Measurements from ENCODE around the gene DENND1A. TPM values are rescaled to one million over a fixed set of nuclear protein-coding genes. Genes with fewer than 3 reads are reported as not detected.
"Not testable (repeated sequence)": the region's sequence is repeated elsewhere in the genome, so short reads cannot be mapped to it uniquely, and the experiment has no call there.

The DENND1A gene
- total RNA-seq, 2 experiments from 2014 or later, result 12.8 to 14.8 TPM

GRCh38 chr9:123940721-123941523 is 11.0 kb upstream of the DENND1A start:
- no peak overlapping the region for H3K4me3 Mint-ChIP-seq
- H3K27me3 Mint-ChIP-seq, result peaks cover 9% of the 10 kb centered on the region
- ChIA-PET CTCF (no interaction called here), POLR2A (no interaction called here)
- H3K9me3 Mint-ChIP-seq, result no peaks in the 10 kb centered on the region
- H3K36me3 Mint-ChIP-seq (ENCODE audit: low read depth), result no peaks in the 10 kb centered on the region
- H3K4me1 Mint-ChIP-seq, result no peaks in the 10 kb centered on the region
- DNase-seq, result no peak
- H3K27ac Mint-ChIP-seq, result no peak overlapping the region

- ChIA-PET POLR2A (no interaction called here), CTCF (no interaction called here)
- no peak for DNase-seq
- Mint-ChIP-seq H3K27me3 (peaks cover 22% of the 10 kb centered on the region), H3K36me3 (ENCODE audit: low read depth) (no peaks in the 10 kb centered on the region), H3K4me1 (no peaks in the 10 kb centered on the region), H3K9me3 (no peaks in the 10 kb centered on the region), H3K27ac (no peak overlapping the region), H3K4me3 (no peak overlapping the region)
Measured at GRCh38 chr9:123938401-123938800, 8.5 kb upstream of the DENND1A start.

- DNase-seq; H3K4me1 Mint-ChIP-seq; H3K4me3 Mint-ChIP-seq; H3K9me3 Mint-ChIP-seq; H3K36me3 Mint-ChIP-seq (ENCODE audit: low read depth); H3K27ac Mint-ChIP-seq; POLR2A ChIA-PET: not testable (repeated sequence)
- CTCF ChIA-PET, result interaction anchor here (0.6 kb wide), 1 partner anchor 176 kb away, joined by 4 read pairs; no protein-coding TSS in a partner anchor
- peaks cover 26% of the 10 kb centered on the region for H3K27me3 Mint-ChIP-seq
Measured at GRCh38 chr9:123936575-123936974, 6.6 kb upstream of the DENND1A start.

GRCh38 chr9:123933440-123934212 is 3.7 kb upstream of the DENND1A start:
- Mint-ChIP-seq H3K4me3 (no peak overlapping the region), H3K4me1 (peaks cover 13% of the 10 kb centered on the region), H3K27me3 (peaks cover 27% of the 10 kb centered on the region), H3K9me3 (no peaks in the 10 kb centered on the region), H3K27ac (no peak overlapping the region), H3K36me3 (ENCODE audit: low read depth) (peaks cover 6% of the 10 kb centered on the region)
- ChIA-PET POLR2A (no interaction called here), CTCF (no interaction called here)
- DNase-seq, result no peak

- ChIA-PET CTCF (no interaction called here), POLR2A (no interaction called here)
- H3K27ac Mint-ChIP-seq, result peak overlapping the region; percentile 38
- peaks cover 6% of the 10 kb centered on the region for H3K36me3 Mint-ChIP-seq (ENCODE audit: low read depth)
- peaks cover 34% of the 10 kb centered on the region for H3K4me1 Mint-ChIP-seq
- no peaks in the 10 kb centered on the region for H3K9me3 Mint-ChIP-seq
- peak overlapping the region; percentile 74 for H3K4me3 Mint-ChIP-seq
- H3K27me3 Mint-ChIP-seq, result peaks cover 7% of the 10 kb centered on the region
- no peak for DNase-seq
Measured at GRCh38 chr9:123929177-123929869, 603 bp downstream of the DENND1A start.

- Mint-ChIP-seq H3K27ac (peak overlapping the region; percentile 38), H3K27me3 (peaks cover 7% of the 10 kb centered on the region), H3K4me1 (peaks cover 34% of the 10 kb centered on the region), H3K9me3 (no peaks in the 10 kb centered on the region), H3K4me3 (peak overlapping the region; percentile 74), H3K36me3 (ENCODE audit: low read depth) (peaks cover 6% of the 10 kb centered on the region)
- ChIA-PET CTCF (no interaction called here), POLR2A (no interaction called here)
- DNase-seq, result no peak
Measured at GRCh38 chr9:123928533-123929176, 1.3 kb downstream of the DENND1A start.

- peaks cover 34% of the 10 kb centered on the region for H3K4me1 Mint-ChIP-seq
- peaks cover 3% of the 10 kb centered on the region for H3K27me3 Mint-ChIP-seq
- ChIA-PET POLR2A (no interaction called here), CTCF (interaction anchor here (0.6 kb wide), 1 partner anchor 527 kb away, joined by 3 read pairs; no protein-coding TSS in a partner anchor)
- no peak overlapping the region for H3K27ac Mint-ChIP-seq
- H3K36me3 Mint-ChIP-seq (ENCODE audit: low read depth), result peaks cover 6% of the 10 kb centered on the region
- no peak for DNase-seq
- no peaks in the 10 kb centered on the region for H3K9me3 Mint-ChIP-seq
- H3K4me3 Mint-ChIP-seq, result peak overlapping the region; percentile 74
Measured at GRCh38 chr9:123927625-123928532, 2.0 kb downstream of the DENND1A start.

GRCh38 chr9:123926941-123927340 is 3.0 kb downstream of the DENND1A start:
- Mint-ChIP-seq H3K9me3 (no peaks in the 10 kb centered on the region), H3K27me3 (peaks cover 1% of the 10 kb centered on the region), H3K27ac (no peak overlapping the region), H3K4me3 (no peak overlapping the region), H3K36me3 (ENCODE audit: low read depth) (peaks cover 6% of the 10 kb centered on the region), H3K4me1 (peaks cover 34% of the 10 kb centered on the region)
- POLR2A ChIA-PET, result no interaction called here
- DNase-seq, result no peak
- CTCF ChIA-PET, result no interaction called here

- peaks cover 6% of the 10 kb centered on the region for H3K36me3 Mint-ChIP-seq (ENCODE audit: low read depth)
- no peak overlapping the region for H3K4me3 Mint-ChIP-seq
- ChIA-PET CTCF (no interaction called here), POLR2A (no interaction called here)
- H3K27me3 Mint-ChIP-seq, result peaks cover under 1% of the 10 kb centered on the region
- no peak overlapping the region for H3K27ac Mint-ChIP-seq
- H3K9me3 Mint-ChIP-seq, result no peaks in the 10 kb centered on the region
- peaks cover 34% of the 10 kb centered on the region for H3K4me1 Mint-ChIP-seq
- no peak for DNase-seq
Measured at GRCh38 chr9:123925819-123926218, 4.1 kb downstream of the DENND1A start.

- Mint-ChIP-seq H3K9me3 (no peaks in the 10 kb centered on the region), H3K27ac (no peak overlapping the region), H3K4me3 (no peak overlapping the region), H3K27me3 (no peaks in the 10 kb centered on the region), H3K4me1 (peaks cover 28% of the 10 kb centered on the region), H3K36me3 (ENCODE audit: low read depth) (no peaks in the 10 kb centered on the region)
- ChIA-PET POLR2A (no interaction called here), CTCF (no interaction called here)
- no peak for DNase-seq
Measured at GRCh38 chr9:123925161-123925560, 4.8 kb downstream of the DENND1A start.

- Mint-ChIP-seq H3K9me3 (no peaks in the 10 kb centered on the region), H3K36me3 (ENCODE audit: low read depth) (no peaks in the 10 kb centered on the region), H3K27ac (no peak overlapping the region), H3K4me1 (peaks cover 27% of the 10 kb centered on the region), H3K27me3 (no peaks in the 10 kb centered on the region), H3K4me3 (no peak overlapping the region)
- DNase-seq, result no peak
- CTCF ChIA-PET, result no interaction called here
- POLR2A ChIA-PET, result interaction anchor here (0.6 kb wide), 1 partner anchor 197 kb away, joined by 3 read pairs; no protein-coding TSS in a partner anchor
Measured at GRCh38 chr9:123924727-123925126, 5.2 kb downstream of the DENND1A start.

- POLR2A ChIA-PET, result no interaction called here
- Mint-ChIP-seq H3K27me3 (no peaks in the 10 kb centered on the region), H3K27ac (no peak overlapping the region), H3K9me3 (no peaks in the 10 kb centered on the region), H3K4me3 (no peak overlapping the region), H3K4me1 (peaks cover 25% of the 10 kb centered on the region), H3K36me3 (ENCODE audit: low read depth) (no peaks in the 10 kb centered on the region)
- CTCF ChIA-PET, result no interaction called here
- no peak for DNase-seq
Measured at GRCh38 chr9:123923884-123924283, 6.0 kb downstream of the DENND1A start.

All from activated CD4-positive, alpha-beta memory T cell treated with anti-CD3 and anti-CD28 coated beads, Interleukin-2, amount 10 ng/mL, durations not matched to agents 7 days and 5 days (primary cell).